GM04503 (cell line): ENCODE results near the gene HBP1.
"Not testable (repeated sequence)": the region's sequence is repeated elsewhere in the genome, so short reads cannot be mapped to it uniquely, and the experiment has no call there.

Source experiments
- DNase-seq: peaks from one replicate; pipeline ENCODE4 v3.0.0-alpha.2; 2012; ENCODE audit warnings: low read depth

HBP1 gene

GRCh38 chr7:107224374-107225223, 55.8 kb downstream of the HBP1 start:
- DNase-seq: no peak

DNA sequence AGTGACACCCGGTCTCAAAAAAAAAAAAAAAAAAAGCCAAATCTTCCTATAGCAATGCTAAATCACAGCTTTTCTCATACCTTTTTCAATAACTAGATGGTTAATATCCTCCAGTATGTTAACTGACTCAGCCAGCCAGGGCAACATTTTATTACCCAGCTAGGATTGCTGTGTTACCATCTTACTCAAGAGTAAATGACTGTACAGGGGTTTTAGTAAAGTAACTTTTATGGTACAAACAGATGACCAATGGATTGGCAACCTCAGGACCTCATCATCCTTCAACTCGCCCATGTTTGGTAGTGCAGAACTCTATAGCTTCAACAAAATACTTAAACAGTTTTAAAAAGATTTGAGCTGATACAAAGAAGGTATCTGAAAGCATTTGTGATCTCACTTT, 59.5 kb downstream of the HBP1 start:
- no peak for DNase-seq

DNA sequence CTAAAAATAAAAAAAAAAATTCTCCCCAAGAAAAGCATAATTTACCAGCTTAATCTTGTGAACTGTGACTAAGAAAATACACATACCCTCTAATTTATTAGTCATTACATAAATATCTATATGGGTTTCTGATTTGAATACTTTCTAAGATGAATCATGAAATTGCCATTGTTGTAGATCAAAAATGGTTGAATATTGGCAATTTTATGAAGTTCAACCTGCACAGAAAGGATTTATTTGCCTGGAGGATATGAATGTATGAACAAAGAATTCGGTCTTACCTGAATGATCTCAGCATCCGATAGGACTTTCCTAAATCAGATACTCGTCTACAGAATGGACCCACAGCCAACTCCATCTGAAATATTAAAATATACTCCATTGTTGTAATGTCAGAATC, 61.5 kb downstream of the HBP1 start:
- DNase-seq: no peak

DNA sequence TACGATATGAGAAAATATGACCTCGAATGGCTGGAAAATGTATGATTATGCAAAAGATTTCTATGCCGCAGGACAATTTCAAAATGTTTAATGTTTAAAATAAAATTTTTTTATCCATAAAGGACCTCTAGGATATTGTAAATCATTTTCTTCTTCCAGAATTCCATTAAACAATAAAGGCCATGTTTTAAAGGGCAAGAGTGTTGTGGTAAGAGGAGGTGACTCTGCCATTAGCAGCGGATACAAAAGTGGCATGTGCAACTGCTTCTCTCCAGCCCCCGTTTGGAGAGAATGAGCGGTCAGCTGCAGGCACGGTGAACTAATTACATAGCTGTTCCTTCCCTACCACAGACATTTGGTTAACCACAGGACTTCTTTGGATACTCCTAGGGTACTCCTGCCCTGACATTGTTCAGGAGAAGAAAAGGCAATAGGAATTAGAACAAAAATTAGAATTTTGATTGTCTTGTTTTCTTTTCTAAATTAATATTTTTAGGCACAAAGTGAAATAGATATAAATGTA, 63.8 kb downstream of the HBP1 start:
- no peak for DNase-seq

DNA sequence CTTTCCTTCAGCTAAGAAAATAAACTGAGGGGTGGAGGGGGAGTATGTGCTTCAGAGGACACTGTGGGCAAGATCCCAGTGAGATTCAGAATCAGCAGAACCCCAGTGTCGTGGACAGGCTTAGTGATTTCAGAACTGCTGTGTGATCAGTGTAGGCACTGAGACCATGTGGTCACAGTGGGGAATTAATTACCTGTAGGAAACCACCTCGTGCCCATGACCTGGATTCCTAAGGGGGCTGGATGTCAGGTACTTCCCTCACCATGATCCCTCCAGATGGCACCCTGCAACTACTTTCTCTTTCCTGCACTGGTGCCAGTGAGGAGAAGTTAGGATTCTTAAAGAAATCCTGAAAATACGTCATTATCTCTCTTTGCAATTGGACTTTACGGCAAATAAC, 64.4 kb downstream of the HBP1 start:
- no peak for DNase-seq

DNA sequence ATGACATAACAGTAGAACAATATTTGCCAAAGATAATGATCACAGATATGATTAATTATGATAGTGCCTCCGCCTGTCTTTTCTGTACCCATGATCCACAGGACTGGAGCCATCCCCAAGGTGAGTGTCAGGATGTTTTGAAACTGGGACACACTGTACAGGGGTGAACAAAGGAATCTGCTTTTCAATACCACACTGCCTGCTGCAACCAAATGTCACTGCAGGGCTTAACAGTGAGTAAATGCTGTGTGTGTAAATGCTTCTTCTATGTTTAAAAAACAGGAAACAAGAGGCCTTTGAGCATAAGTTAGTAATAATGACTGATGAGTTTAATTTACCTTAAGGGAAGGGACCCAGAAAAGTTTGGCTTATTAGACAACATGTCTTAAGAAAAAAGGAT, 65.2 kb downstream of the HBP1 start:
- no peak for DNase-seq

- no peak for DNase-seq
Measured at GRCh38 chr7:107234436-107234835, 65.6 kb downstream of the HBP1 start.

- DNase-seq: no peak
Measured at GRCh38 chr7:107236862-107237261, 68.1 kb downstream of the HBP1 start.

GRCh38 chr7:107237451-107237850, 68.6 kb downstream of the HBP1 start:
- no peak for DNase-seq

GRCh38 chr7:107242267-107242666, 73.5 kb downstream of the HBP1 start:
- no peak for DNase-seq

DNA sequence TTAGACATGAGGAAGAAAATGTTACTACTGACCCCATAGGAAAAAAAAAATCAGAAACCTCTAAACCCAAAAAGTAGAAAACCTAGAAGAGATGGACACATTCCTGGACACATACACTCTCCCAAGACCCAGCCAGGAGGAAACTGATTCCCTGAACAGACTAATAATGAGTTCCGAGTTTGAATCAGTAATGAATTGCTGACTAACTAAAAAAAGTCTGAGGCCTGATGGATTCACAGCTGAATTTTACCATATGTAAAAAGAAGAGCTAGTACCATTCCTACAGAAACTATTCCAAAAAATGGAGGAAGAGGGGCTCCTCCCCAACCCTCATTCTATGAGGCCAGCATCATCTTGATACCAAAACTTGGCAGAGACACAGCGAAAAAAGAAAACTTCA, 75.8 kb downstream of the HBP1 start:
- DNase-seq: no peak

GRCh38 chr7:107246836-107247235, 78.0 kb downstream of the HBP1 start:
- DNase-seq: not testable (repeated sequence)

GRCh38 chr7:107248551-107249316, 79.9 kb downstream of the HBP1 start:
- no peak for DNase-seq

DNA sequence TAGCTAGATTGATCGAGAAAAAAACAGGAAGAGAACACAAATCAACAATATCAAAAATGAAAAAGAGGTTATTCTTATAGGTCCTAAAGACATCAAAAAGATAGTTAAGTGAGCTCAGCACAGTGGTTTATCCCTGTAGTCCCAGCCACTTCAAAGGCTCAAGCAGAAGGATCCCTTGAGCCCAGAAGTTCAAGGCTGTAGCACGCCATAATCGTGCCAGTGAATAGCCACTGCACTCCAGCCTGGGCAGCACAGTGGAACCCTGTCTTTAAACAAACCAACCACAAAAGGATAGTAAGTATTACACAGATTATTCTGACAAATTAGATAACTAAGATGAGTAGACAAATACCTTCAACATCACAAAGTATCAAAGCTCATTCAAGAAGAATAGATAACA, 83.2 kb downstream of the HBP1 start:
- no peak for DNase-seq
